GM19455 (cell line): Measurements from ENCODE around the gene GAPDHS.
A peak's percentile ranks its signal among the peaks of the same experiment; 100 is the strongest.

Source experiments
- ATAC-seq: cut with Tn5 transposase; IDR thresholded peaks from one replicate; pipeline ENCODE4 v1.9.1; 2021; ENCODE audit not compliant: unreplicated experiment

Gene GAPDHS

GRCh38 chr19:35534803-35535480, 1.7 kb downstream of the GAPDHS start:
- ATAC-seq = no peak

GRCh38 chr19:35539314-35539713, 6.1 kb downstream of the GAPDHS start:
- no peak for ATAC-seq

- ATAC-seq = no peak
Measured at GRCh38 chr19:35539850-35540249, 6.6 kb downstream of the GAPDHS start.

GRCh38 chr19:35540356-35540927, 7.2 kb downstream of the GAPDHS start:
- no peak for ATAC-seq

- ATAC-seq = no peak
Measured at GRCh38 chr19:35542209-35542608, 9.0 kb downstream of the GAPDHS start.

- no peak for ATAC-seq
Measured at GRCh38 chr19:35543280-35544109, 10.2 kb downstream of the GAPDHS start.

- no peak for ATAC-seq
Measured at GRCh38 chr19:35544110-35544802, 11.0 kb downstream of the GAPDHS start.

GRCh38 chr19:35545001-35545854, 12.0 kb downstream of the GAPDHS start, which contains the start of gene TMEM147:
TSS of gene TMEM147 (plus strand) at chr19:35545626. CDS start at chr19:35545740, 114 bp downstream.
- peak; percentile 73 for ATAC-seq

GRCh38 chr19:35545855-35546381, 12.7 kb downstream of the GAPDHS start:
- peak; percentile 47 for ATAC-seq

GRCh38 chr19:35546532-35546931, 13.3 kb downstream of the GAPDHS start:
- no peak for ATAC-seq

GRCh38 chr19:35549174-35549788, 16.0 kb downstream of the GAPDHS start:
- ATAC-seq = no peak

GRCh38 chr19:35549879-35550523, 16.7 kb downstream of the GAPDHS start:
- ATAC-seq = no peak

GRCh38 chr19:35551091-35551810, 18.0 kb downstream of the GAPDHS start:
- no peak for ATAC-seq

- no peak for ATAC-seq
Measured at GRCh38 chr19:35552534-35553384, 19.5 kb downstream of the GAPDHS start.

GRCh38 chr19:35553385-35554000, 20.2 kb downstream of the GAPDHS start:
- no peak for ATAC-seq

- no peak for ATAC-seq
Measured at GRCh38 chr19:35554076-35554475, 20.8 kb downstream of the GAPDHS start.
